Activated CD4-positive, alpha-beta T cell treated with anti-CD3 and anti-CD28 coated beads, Interleukin-2, amount 10 ng/mL, durations not matched to agents 24 days and 14 days (primary cell): Measurements from ENCODE around the gene AZIN2. TPM values are rescaled to one million over a fixed set of nuclear protein-coding genes. Genes with fewer than 3 reads are reported as not detected.
"Not testable (repeated sequence)": the region's sequence is repeated elsewhere in the genome, so short reads cannot be mapped to it uniquely, and the experiment has no call there.

Source experiments
- DNase-seq: peaks from one replicate; pipeline ENCODE4 v3.0.0; 2022
- H3K27ac Mint-ChIP-seq: one replicate; pipeline ENCODE4 v1.8.0; 2022; ENCODE audit warnings: mild to moderate bottlenecking, mixed read lengths
- H3K27me3 Mint-ChIP-seq: one replicate; pipeline ENCODE4 v1.8.0; 2022; ENCODE audit warnings: mixed read lengths
- H3K36me3 Mint-ChIP-seq: one replicate; pipeline ENCODE4 v1.8.0; 2022; ENCODE audit warnings: low read depth, mild to moderate bottlenecking, mixed read lengths
- H3K4me1 Mint-ChIP-seq: one replicate; pipeline ENCODE4 v1.8.0; 2021; ENCODE audit warnings: mixed read lengths
- H3K4me3 Mint-ChIP-seq: one replicate; pipeline ENCODE4 v1.8.0; 2022; ENCODE audit warnings: mild to moderate bottlenecking, moderate library complexity, mixed read lengths
- H3K9me3 Mint-ChIP-seq: one replicate; pipeline ENCODE4 v1.8.0; 2021; ENCODE audit warnings: mixed read lengths
- intact Hi-C: fragments of 100-400 bp; cut with micrococcal nuclease; formaldehyde crosslinking; loops from one replicate; pipeline ENCODE4 v1.15.1; 2023
- total RNA-seq: library from RNA; stranded (reverse); gene quantifications from 2 replicates; pipeline ENCODE4 v1.2.3, GENCODE V29; 2022

The AZIN2 gene
- total RNA-seq, 1 donor from 2014 or later: 1.4 TPM

DNA sequence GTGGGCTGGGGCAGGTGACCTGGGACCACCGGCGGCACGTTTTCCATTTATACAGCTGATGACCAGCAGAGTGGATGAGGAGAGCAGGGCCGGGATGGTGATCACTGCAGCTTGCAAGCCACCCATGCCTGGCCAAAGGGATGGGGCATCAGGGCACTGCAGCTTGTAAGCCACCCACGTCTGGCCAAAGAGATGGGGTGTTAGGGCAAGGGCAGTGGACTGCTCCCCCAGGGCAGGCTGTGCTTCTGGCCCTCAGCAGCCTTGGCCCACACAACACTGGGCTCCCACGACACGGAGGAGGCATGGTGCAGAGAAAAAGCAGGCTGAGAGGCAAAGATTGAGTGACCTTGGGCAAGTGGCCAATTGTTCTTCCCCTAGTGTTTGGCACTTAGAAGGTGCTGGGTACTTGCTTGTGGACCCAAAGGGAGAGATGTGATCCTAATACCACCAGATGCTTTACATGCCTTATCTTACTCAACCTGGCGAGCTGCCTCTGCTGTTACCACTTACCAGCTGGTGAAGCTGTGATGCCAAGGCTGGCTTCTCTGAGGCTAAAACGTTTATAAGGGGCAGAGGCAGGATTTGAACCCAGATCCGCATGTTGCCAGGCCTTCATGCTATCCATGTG is 52.6 kb downstream of the AZIN2 start:
- H3K4me1 Mint-ChIP-seq: peaks cover 29% of the 10 kb centered on the region
- H3K27me3 Mint-ChIP-seq: no peaks in the 10 kb centered on the region
- H3K4me3 Mint-ChIP-seq: no peak overlapping the region
- no peak for DNase-seq
- no peak overlapping the region for H3K27ac Mint-ChIP-seq
- peaks cover 2% of the 10 kb centered on the region for H3K36me3 Mint-ChIP-seq
- intact Hi-C loops: no loop called here
- no peaks in the 10 kb centered on the region for H3K9me3 Mint-ChIP-seq

DNA sequence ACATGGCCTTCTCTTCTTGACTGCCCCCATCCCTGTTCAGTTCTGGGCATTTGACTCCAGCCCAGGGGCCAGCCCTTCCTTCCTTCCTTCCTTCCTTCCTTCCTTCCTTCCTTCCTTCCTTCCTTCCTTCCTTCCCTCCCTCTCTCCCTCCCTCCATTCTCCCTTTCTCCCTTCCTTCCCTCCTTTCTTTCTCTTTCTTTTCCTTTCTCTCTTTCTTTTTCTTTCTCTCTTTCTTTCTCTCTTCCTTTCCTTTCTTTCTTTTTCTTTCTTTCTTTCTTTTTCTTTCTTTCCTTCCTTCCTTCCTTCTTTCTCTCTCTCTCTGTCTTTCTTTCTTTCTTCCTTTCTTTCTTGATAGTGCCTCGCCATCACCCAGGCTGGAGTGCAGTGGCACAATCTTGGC is 55.1 kb downstream of the AZIN2 start:
- H3K9me3 Mint-ChIP-seq, H3K27me3 Mint-ChIP-seq, intact Hi-C loops, H3K27ac Mint-ChIP-seq, DNase-seq, H3K36me3 Mint-ChIP-seq, H3K4me3 Mint-ChIP-seq: not testable (repeated sequence)
- H3K4me1 Mint-ChIP-seq: peaks cover 13% of the 10 kb centered on the region

DNA sequence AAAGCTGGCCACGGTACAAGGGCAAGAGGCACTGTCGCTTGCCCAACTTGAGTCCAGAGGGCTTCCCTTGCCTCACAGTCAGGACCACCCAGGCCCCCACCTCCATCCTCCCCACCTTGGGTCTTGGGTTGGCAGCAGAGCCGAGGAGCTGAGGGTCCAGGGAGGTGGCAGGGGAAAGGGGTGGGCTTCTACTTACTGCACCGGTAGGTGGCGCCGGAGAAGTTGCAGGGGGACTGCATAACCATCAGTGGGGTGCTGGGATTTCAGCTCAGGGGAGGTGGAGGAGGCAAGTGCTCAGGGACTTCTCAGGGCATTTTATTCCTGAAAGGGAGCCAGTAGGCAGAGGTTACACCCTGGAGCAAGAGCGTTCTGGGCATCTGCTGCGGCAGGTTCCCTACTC is 56.8 kb downstream of the AZIN2 start:
- peak; percentile 72 for DNase-seq
- Mint-ChIP-seq H3K4me3 (no peak overlapping the region), H3K9me3 (no peaks in the 10 kb centered on the region), H3K4me1 (peaks cover 11% of the 10 kb centered on the region), H3K27ac (no peak overlapping the region), H3K36me3 (no peaks in the 10 kb centered on the region), H3K27me3 (no peaks in the 10 kb centered on the region)
- intact Hi-C loops: no loop called here

DNA sequence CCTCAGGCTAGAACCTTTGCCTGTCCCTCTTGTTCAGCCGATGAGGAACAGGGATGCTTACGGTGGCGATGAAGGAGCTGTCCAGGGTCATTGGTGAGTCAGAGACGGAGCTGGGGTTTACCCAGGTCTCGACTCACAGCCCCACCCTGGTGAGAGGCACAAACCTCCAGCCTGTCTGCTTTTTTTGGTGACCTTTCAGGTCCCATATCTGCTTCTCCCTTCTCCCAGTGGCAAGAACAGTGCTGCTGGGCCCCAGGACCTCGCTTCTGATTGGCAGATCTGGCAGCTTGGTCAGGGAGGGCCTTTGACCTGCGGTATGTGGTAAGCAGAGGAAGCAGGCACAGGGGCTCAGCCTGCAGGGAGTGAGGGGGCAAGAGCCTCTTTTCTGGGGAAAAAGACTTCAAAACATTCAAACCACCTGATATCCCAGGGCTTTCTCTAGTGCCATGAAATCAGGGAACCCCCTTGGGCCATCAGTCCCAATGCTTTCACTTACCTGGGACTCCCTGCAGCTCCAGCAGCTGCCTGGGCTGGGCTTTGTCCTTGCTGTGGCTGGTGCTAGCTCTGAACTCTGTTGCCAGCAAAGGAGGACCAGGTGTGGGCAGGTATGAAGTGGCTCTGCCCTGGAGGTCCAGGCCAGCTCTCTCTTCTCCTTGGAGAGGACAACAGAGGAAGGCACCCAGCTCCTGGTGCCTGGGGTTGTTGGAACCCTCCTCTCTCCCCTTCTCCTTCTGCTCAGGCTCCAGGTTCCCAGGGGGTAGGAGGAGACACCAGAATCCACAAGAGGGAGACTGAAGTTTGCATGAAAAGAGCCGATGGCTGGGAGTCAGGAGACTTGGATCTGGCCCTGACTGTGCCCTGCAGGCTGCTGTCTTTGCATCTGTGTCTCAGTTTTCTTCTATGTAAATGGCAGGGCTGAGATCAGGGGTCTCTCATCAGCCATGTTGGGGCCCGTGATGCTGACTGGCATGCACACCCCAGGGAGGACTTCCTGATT is 59.5 kb downstream of the AZIN2 start:
- Mint-ChIP-seq H3K27me3 (no peaks in the 10 kb centered on the region), H3K4me3 (no peak overlapping the region), H3K4me1 (peaks cover 10% of the 10 kb centered on the region), H3K9me3 (no peaks in the 10 kb centered on the region), H3K36me3 (peaks cover 2% of the 10 kb centered on the region), H3K27ac (no peak overlapping the region)
- no peak for DNase-seq
- intact Hi-C loops: no loop called here

DNA sequence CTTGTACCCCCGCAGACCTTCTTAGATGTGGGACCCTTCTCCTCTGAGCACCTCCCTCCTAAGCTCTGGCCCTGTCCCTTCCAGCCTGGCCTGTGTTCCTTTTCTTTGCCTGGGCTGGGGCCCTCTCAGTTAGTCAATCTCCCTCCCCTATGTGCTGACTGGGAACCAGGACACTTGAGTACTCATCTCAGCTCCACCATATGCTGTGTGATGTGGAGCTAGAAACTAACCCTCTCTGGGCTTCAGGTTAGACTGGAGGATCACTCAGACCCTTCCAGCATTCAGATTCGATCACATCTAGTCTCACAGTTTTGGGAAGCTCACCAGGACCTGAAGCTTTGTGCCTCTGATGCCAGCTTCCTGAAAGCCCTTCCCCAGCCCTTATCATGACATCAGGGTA is 60.3 kb downstream of the AZIN2 start:
- intact Hi-C loops: no loop called here
- Mint-ChIP-seq H3K4me3 (no peak overlapping the region), H3K27ac (no peak overlapping the region), H3K36me3 (peaks cover 2% of the 10 kb centered on the region), H3K4me1 (peaks cover 7% of the 10 kb centered on the region), H3K27me3 (no peaks in the 10 kb centered on the region), H3K9me3 (no peaks in the 10 kb centered on the region)
- no peak for DNase-seq

DNA sequence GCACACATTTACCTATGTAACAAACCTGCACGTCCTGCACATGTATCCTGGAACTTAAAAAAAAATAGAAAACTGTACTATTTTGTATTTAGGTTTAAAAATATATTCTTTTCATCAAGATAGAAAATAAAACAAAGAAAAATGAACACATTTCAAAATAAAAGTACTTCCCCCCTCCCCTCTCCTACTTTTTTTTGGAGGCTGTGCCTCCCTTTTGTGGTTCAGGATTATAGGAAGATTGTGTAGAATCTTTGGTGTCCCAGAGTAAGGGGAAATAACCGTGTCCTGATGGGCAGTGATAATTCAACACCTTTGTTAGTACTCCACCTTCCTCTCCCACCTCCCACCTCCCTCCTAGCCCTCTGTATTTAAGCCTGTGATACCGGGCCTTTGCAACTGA is 60.8 kb downstream of the AZIN2 start:
- intact Hi-C loops: no loop called here
- no peaks in the 10 kb centered on the region for H3K27me3 Mint-ChIP-seq
- no peak overlapping the region for H3K27ac Mint-ChIP-seq
- H3K4me1 Mint-ChIP-seq: peaks cover 6% of the 10 kb centered on the region
- DNase-seq: no peak
- H3K9me3 Mint-ChIP-seq: no peaks in the 10 kb centered on the region
- no peak overlapping the region for H3K4me3 Mint-ChIP-seq
- peaks cover 5% of the 10 kb centered on the region for H3K36me3 Mint-ChIP-seq

DNA sequence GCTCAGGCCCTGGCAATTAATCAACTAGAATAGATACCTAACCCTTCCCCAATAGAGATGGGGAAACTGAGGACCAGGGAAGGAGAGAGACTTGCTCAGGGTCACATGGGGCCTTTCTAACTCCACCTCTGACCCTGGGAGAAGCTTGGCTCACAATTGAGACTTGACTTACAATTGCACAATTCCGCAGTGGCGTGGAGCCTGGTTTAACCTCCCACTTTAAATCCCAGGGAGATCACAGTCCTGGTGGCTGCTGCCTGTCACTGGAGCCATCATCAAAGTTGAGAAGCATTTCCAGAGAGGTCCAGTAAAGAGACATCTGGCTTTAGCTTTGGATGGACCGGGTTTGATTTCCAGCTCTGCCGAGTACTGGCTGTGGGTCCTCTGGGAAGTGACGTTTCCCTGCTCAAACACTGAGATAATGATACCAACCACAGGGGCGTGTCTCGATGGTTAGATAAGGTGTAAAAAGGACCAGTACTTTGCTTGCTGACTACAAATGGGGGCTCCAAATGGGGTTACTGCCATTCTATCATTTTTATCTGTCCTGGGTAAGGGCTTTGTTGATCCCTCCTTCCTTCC is 61.6 kb downstream of the AZIN2 start:
- H3K4me3 Mint-ChIP-seq: no peak overlapping the region
- peaks cover 5% of the 10 kb centered on the region for H3K36me3 Mint-ChIP-seq
- H3K9me3 Mint-ChIP-seq: no peaks in the 10 kb centered on the region
- DNase-seq: no peak
- intact Hi-C loops: no loop called here
- no peaks in the 10 kb centered on the region for H3K27me3 Mint-ChIP-seq
- H3K27ac Mint-ChIP-seq: no peak overlapping the region
- peaks cover 6% of the 10 kb centered on the region for H3K4me1 Mint-ChIP-seq

DNA sequence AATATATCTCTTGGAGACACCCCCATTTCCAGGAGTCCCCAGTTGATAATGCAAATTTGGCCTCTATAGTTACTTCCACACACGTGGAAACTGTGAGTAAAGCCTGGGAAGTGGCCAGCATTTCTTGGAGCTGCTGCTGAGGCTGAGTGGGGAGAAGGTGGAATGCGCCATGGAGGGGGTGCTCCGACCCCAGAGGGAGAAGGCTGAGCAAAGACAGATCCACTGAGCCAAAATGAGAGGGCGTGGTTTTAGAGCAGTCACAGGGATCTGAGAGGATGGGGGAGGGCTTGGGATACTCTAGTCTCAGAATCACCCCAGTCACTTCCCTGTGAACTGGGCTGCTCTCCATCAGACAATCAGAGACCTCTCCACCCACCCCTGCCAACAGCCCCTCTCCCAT is 62.2 kb downstream of the AZIN2 start:
- no peaks in the 10 kb centered on the region for H3K27me3 Mint-ChIP-seq
- H3K9me3 Mint-ChIP-seq: no peaks in the 10 kb centered on the region
- no peak for DNase-seq
- H3K4me3 Mint-ChIP-seq: no peak overlapping the region
- H3K36me3 Mint-ChIP-seq: peaks cover 5% of the 10 kb centered on the region
- no peak overlapping the region for H3K27ac Mint-ChIP-seq
- intact Hi-C loops: no loop called here
- H3K4me1 Mint-ChIP-seq: peaks cover 6% of the 10 kb centered on the region

DNA sequence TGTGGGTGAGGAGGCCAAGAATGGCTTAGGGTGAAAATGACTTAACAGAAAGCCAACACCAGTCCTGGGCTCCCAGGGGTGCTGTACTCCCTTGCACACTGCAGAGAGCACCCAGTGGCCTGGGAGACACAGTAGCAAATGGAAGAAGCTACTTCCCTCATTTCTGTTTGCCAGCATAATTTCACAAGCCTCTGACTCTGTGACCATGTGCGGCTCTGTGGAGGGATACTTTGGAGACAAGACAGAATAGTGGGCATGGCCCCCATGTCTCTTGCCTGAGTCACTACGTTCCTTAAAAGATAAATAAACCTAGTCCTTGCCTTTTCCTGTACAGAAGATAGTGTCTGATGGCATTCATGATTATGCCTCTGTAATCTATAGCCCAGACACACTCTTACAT is 62.7 kb downstream of the AZIN2 start:
- no peak overlapping the region for H3K4me3 Mint-ChIP-seq
- intact Hi-C loops: no loop called here
- no peak overlapping the region for H3K27ac Mint-ChIP-seq

DNA sequence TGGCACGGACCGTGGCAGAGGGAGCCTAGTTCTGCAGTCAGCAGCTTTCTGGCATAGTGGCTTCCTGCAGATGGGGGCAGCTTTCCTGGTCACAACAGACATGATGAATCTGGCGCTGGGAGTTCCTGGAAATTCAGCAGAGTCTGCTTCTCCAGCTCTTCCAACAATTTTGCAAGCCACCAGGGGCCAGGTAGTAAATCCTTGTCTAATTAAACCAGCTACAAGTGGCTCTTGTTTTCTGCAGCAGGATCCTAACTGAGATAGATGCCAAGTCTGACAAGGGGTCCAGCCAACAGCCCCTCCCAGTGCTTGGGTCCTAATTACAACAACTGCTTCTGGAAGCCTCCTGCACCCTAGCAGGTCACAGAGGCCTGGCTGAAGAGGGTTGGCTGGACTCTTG is 65.0 kb downstream of the AZIN2 start:
- Mint-ChIP-seq H3K27ac (no peak overlapping the region), H3K27me3 (no peaks in the 10 kb centered on the region), H3K4me3 (no peak overlapping the region), H3K4me1 (peaks cover 5% of the 10 kb centered on the region), H3K9me3 (no peaks in the 10 kb centered on the region), H3K36me3 (peaks cover 5% of the 10 kb centered on the region)
- intact Hi-C loops: no loop called here
- DNase-seq: no peak

More for the DNA sequence above, 62.7 kb downstream of the AZIN2 start:
- DNase-seq: no peak
- Mint-ChIP-seq H3K36me3 (peaks cover 5% of the 10 kb centered on the region), H3K27me3 (no peaks in the 10 kb centered on the region), H3K9me3 (no peaks in the 10 kb centered on the region), H3K4me1 (peaks cover 6% of the 10 kb centered on the region)

DNA sequence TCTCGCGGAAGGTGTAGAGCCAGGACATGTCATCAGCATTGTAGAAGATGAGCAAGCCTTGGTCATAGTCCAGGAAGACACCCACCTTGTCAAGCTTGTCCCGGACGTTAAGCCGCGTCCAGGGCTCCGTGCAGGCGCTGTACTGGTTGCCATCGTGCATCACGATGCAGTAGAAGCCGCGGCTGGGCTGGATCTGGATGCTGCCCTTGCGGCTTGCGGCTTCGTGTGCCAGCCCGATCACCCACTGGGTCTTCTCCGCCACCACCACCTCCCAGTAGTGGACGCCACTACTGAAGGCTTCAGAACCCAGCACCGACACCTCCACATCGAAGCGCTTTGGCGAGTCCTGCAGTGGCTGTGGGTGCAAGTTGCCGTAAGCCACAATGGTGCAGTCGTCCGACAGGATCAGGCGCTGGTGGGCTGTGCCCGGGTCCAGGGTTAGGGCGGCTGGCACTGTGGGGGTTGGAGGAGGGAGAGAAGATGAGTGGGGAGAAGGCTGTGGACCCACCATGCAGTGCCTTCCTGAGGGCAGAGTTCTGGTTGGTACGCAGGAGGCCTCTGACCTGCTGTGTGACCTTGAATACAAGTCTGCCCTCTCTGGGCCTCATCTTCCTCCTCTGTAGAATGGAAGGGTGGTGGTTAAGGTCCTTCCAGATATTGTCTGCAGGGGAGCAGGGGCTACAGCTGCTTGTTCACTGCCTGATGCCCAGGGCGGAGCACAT is 66.5 kb downstream of the AZIN2 start:
- H3K4me1 Mint-ChIP-seq: no peaks in the 10 kb centered on the region
- no peaks in the 10 kb centered on the region for H3K27me3 Mint-ChIP-seq
- no peaks in the 10 kb centered on the region for H3K9me3 Mint-ChIP-seq
- no peak for DNase-seq
- no peak overlapping the region for H3K27ac Mint-ChIP-seq
- H3K4me3 Mint-ChIP-seq: no peak overlapping the region
- intact Hi-C loops: no loop called here
- H3K36me3 Mint-ChIP-seq: peaks cover 5% of the 10 kb centered on the region

DNA sequence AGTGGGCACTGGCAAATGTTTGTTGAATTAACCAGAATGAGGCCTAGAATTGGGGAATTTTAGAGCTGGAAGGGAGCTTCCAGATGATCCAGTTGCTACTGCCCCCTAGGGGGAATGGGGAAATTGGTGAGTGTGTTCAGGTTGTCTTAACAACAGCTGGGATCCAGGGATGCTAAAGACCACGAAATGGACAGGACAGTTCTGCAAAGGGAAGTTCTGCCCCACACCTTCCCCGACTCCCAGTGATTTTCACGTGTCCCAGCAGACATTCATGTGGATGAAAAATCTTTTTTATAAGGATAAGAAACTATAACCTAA is 67.0 kb downstream of the AZIN2 start:
- intact Hi-C loops: no loop called here

DNA sequence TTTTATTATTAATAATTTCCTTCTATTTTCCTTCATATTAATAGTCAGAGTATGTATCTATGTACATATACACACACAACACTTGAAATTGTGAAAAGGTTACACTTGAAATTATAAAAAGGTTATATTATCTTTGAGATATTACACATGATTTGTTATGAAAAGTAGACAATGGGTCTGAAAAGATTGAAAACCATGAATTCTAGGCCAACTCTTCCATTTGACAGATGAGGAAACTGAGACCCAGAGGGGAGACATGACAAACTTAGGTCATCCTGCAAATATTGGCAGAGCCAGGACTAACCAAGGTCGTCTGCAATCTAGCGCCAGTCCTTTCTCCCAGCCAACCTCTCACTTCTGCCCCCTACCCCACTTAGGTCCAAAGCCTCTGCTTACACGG is 67.7 kb downstream of the AZIN2 start:
- Mint-ChIP-seq H3K4me3 (no peak overlapping the region), H3K36me3 (peaks cover 3% of the 10 kb centered on the region), H3K9me3 (no peaks in the 10 kb centered on the region), H3K27me3 (no peaks in the 10 kb centered on the region), H3K4me1 (peaks cover 3% of the 10 kb centered on the region), H3K27ac (no peak overlapping the region)
- intact Hi-C loops: no loop called here
- DNase-seq: no peak

More for the DNA sequence above, 67.0 kb downstream of the AZIN2 start:
- DNase-seq: peak; percentile 65
- Mint-ChIP-seq H3K27ac (no peak overlapping the region), H3K27me3 (no peaks in the 10 kb centered on the region), H3K4me1 (peaks cover 3% of the 10 kb centered on the region), H3K36me3 (peaks cover 5% of the 10 kb centered on the region), H3K4me3 (no peak overlapping the region), H3K9me3 (no peaks in the 10 kb centered on the region)
